Raji (cell line): ENCODE data around the gene ZBED1.

Source experiments
- POLR2A ChIP-seq: IDR thresholded peaks from 2 replicates; pipeline ENCODE4 v1.6.1; 2011; ENCODE audit warnings: low read depth, low read length, control low read depth; ENCODE audit not compliant: insufficient read depth

ZBED1 gene

GRCh38 chrX:2502668-2503519 is 2.1 kb upstream of the ZBED1 start:
- no peak for TF ChIP-seq POLR2A

DNA sequence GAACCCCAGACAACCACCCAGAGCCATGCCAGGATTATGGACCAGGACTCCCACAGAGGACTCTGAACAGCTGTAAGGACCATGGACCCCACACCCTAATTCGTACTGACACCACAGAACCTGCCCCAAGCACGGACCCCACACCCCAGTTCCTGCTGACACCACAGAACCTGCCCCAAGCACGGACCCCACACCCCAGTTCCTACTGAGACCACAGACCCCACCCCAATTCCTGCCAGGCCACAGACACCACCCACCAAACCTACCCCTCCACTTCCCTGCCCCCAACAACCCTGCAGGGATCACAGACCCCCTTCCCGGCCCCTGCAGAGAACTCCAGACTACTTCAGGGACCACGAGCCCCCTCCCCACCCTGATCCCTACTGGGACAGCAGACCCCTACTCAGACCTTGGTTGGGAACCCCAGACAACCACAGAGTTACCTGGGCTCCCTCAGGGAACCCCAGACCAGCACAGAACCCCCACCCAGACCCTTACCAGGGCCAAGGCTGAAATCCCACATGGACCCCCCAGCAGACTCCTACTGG is 1.4 kb upstream of the ZBED1 start:
- TF ChIP-seq POLR2A = no peak

GRCh38 chrX:2501559-2502102 is 855 bp upstream of the ZBED1 start:
- TF ChIP-seq POLR2A = no peak

DNA sequence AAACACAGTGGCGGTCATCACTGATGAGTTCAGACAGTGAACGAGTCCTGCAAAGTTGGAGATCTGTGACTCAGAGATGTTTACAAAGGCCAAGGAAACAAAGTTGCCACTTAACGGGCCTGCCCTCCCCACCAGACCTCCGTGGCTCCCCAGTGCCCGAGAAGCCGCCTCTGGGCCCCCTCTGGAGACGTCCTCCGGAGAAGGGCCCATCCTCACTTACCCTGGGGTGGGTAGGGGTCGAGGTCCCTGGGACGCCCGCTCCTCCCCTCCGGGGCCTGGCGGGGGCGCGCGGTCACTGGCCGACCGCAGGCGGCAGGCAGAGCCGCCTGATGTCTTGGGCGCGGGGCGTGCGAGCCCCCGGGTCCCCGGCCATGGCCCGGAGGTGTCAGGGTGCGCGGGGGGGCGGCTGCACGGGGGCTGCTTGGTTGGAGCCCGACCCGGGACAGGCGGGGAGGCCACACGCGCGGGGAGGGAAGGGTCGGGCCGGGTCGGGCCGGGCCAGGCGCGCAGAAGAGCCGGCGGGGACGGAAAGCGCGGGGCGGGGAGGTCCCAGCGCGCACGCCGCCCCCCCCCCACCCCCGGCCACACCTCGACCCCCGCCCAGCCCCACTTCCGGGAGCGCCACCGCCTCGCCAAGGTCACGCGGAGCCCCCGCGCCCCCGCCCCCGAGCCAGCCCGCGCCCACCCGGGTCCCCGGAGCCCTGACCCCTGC is 529 bp downstream of the ZBED1 start:
- peak; percentile 7; the same call in 1 of the 2 replicates for TF ChIP-seq POLR2A

DNA sequence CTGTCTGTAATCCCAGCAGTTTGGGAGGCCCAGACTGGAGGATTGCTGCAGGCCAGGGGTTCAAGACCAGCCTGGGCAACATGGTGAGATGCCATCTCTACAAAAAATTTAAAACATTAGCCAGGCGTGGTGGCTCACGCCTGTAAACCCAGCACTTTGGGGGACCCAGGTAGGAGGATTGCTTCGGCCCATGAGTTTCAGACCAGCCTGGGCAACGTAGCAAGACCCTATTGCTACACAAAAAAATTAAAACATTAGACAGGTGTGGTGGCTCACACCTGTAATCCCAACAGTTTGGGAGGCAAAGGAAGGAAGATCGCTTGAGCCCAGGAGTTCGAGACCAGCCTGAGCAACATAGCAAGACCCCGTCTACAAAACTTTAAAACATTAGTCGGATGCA is 1.3 kb downstream of the ZBED1 start:
- no peak for TF ChIP-seq POLR2A

- no peak for TF ChIP-seq POLR2A
Observed at GRCh38 chrX:2498781-2499302, 1.9 kb downstream of the ZBED1 start.

DNA sequence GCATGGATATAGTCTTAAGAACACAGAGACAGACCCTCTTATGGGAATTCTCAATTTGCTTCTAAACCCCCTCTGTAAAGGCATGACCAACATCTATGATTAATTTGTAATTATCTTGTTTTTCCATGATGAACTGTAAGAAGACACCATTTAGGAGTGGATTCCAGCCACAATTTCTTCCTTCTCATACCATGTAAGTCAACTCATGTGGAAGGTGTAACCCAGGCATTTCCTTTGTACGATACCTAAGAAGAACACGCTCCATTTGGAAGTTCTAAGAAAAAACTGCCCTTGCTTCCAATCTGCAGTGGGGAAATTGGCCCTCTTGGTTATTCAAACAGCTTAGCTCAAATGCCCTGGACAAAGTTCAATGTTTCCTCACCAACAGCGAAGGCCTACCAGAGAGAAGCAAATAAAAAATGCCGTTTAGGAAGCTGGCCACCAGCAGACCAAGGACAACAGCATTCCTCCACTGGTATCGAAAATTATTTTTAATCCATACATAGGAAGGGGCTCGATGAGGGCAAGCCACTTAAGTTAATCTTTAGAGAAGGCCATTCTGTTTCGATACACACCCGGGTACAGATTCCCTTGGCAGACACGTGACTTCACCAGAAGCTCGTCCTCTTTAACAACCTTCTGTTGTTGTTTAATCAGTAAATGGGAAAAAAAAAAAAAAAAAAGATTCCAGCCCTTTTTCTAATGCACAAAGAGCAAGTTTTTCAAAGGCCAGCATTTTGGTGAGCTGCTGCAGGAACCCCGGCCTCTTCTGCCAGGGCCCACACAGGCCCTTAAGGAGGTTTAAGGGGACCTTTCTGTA is 2.6 kb downstream of the ZBED1 start:
- TF ChIP-seq POLR2A = no peak

- no peak for TF ChIP-seq POLR2A
Observed at GRCh38 chrX:2495595-2495994, 5.2 kb downstream of the ZBED1 start.

GRCh38 chrX:2492531-2493218 is 8.1 kb downstream of the ZBED1 start:
- TF ChIP-seq POLR2A = no peak

- TF ChIP-seq POLR2A = no peak
Observed at GRCh38 chrX:2490634-2491033, 10.1 kb downstream of the ZBED1 start.

- no peak for TF ChIP-seq POLR2A
Observed at GRCh38 chrX:2489446-2490445, 11.0 kb downstream of the ZBED1 start.

- no peak for TF ChIP-seq POLR2A
Observed at GRCh38 chrX:2488621-2489285, 12.0 kb downstream of the ZBED1 start.
